Epidermal melanocyte (primary cell): Measurements from ENCODE around the gene LRP1B.
"Not testable (repeated sequence)": the region's sequence is repeated elsewhere in the genome, so short reads cannot be mapped to it uniquely, and the experiment has no call there.

Experiments used
- DNase-seq: peaks from one replicate; pipeline ENCODE4 v3.0.0; 2011; ENCODE audit warnings: low spot score; ENCODE audit not compliant: insufficient read length

LRP1B gene

DNA sequence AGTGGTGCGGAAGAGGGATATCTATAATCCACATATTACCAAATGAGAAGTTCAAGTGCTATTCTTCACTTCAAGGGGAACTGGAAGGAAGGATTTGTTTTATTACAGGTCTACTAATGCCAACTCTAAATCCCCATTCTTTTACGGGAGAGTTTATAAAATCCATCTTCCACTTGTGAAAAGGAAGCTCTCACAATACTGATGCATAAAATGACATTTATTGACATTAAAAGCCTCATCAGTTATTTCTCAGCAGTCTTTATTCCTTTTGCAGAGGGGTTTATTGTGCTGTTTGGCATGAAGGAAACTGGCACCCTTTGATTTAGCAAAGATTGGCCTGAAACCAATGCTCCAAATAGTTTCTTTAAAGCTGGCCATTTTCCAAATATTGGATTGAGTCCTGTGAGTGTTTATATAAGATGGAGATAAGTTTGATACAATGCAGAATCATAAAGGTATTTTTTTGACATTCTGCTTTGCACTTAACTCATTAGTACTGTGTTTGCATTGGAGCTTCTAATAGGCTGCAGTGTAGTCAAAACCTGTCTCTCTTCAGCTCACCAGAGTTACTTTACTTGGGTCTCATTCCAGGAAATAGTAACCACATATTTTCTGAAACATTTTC is 26.6 kb downstream of the LRP1B start:
- DNase-seq, result no peak

- no peak for DNase-seq
Observed at GRCh38 chr2:142100970-142101369, 29.8 kb downstream of the LRP1B start.

GRCh38 chr2:142100139-142100873 is 30.5 kb downstream of the LRP1B start:
- no peak for DNase-seq

- no peak for DNase-seq
Observed at GRCh38 chr2:142097711-142098110, 33.1 kb downstream of the LRP1B start.

GRCh38 chr2:142095647-142096046 is 35.2 kb downstream of the LRP1B start:
- no peak for DNase-seq

GRCh38 chr2:142094233-142094632 is 36.6 kb downstream of the LRP1B start:
- no peak for DNase-seq

DNA sequence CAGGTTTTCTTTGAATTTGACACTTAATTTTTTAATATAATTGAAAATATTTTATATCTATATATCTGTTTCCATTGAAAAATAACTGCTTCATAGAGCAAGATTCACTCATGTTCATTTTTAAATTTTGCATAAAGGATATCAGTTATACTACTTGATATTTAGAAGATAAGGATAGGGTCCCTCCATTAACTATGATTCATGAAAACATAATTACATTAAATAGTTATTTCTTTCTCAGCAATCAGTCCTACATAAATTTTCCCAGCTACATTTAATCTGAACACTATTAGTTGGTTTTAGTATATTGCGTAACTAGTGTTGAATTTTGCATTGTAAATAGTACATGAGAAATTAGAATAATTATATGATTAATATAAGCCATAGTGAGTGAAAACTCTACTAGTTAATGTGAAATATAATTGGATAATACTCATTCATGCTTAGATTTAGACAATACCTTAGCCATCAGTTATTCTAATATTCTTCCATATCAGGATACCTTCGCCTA is 42.7 kb downstream of the LRP1B start:
- no peak for DNase-seq

- DNase-seq, result not testable (repeated sequence)
Observed at GRCh38 chr2:142087585-142087984, 43.2 kb downstream of the LRP1B start.

GRCh38 chr2:142082368-142082767 is 48.4 kb downstream of the LRP1B start:
- DNase-seq, result no peak

- DNase-seq, result no peak
Observed at GRCh38 chr2:142076317-142076716, 54.5 kb downstream of the LRP1B start.

- DNase-seq, result no peak
Observed at GRCh38 chr2:142075826-142076225, 55.0 kb downstream of the LRP1B start.

GRCh38 chr2:142069251-142069888 is 61.4 kb downstream of the LRP1B start:
- no peak for DNase-seq

- no peak for DNase-seq
Observed at GRCh38 chr2:142065700-142066099, 65.1 kb downstream of the LRP1B start.

DNA sequence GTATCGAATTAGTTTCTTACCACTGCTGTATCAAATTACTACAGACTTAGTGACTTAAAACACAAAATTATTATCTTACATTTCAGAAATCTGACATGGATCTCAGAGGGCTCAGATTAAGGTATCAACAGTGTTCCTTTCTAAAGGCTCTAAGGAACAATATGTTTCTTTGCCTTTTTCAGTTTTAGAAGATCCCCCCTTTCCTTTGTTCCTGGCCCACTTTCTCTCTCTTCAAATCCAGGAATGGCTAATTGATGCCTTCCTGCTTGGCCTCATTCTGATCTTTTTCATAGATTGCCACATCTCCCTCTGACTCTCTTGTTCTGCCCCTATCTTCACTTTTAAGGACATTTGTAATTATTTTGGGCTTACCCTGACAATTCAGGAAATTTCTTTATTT is 65.7 kb downstream of the LRP1B start:
- DNase-seq, result no peak

DNA sequence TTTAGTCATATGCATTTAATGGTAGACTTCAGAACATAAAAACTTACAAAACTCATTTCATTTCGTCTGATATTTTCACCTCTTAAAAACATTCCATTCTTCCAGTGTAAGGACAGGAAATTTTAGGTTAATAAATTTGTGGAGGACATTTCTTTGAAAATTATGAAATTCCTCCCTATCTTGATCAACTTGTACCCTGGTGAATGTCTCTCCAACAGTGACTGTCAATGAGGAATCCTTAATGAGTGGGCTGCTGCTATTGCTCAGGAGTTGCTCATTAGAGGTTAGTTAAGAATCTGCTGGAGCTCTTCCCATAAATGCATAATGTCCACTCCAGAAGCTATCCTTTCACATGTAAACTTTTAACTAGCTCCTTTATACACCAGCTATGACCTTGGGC is 69.1 kb downstream of the LRP1B start:
- DNase-seq, result no peak

DNA sequence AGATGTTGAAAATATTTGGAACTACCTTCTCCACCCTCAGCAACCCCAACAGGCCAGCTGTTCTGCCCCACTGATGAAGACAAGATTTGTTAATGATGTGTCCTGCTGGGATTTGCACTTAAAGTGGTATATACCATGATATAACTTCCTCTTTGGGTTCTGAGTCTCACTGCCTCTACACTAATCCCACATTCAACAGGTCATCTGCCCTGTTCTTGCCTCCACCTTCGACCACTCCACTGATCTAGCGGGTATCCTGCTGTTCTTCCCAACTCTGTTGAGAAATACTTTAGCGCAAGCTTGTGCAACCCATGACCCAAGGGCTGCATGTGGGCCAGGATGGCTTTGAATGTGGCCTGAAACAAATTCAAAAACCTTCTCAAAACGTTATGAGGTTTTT is 72.7 kb downstream of the LRP1B start:
- DNase-seq, result no peak

DNA sequence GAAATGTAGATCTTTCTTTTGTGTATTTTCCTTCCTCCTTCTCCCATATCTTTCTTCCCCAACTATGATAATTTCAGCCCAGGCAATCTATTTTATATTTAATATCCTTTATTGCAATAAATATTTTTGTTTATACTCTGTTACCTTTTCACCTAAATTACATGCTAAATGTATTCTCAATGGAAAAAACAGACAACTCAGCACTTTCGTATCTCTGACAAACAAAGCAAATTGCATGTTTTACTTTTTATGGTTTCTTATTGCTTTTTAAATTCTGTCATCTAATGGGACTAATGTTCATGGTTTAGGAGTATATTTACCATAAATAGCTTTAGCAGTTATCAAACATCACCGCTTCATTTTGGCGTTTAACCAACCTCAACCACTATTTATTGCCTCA is 74.0 kb downstream of the LRP1B start:
- no peak for DNase-seq

- DNase-seq, result no peak
Observed at GRCh38 chr2:142052220-142052863, 78.5 kb downstream of the LRP1B start.

DNA sequence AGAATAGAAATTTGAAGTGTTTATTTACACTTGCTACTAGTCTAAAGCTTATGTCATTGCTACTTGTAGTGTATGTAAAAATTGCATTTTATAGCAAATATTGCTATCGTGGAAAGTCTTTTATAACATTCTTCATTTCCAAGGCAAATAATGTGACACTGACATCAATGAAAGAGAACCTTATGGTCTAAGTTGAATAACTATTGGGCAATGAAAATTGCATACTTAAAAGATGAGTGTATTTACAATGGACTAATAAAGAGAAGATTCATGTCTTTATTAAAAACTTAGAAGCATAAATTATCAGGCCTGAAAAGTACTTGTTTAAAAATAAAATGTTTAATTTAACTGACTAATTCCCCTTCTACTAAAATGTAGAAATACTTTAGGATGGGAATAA is 82.2 kb downstream of the LRP1B start:
- no peak for DNase-seq

- no peak for DNase-seq
Observed at GRCh38 chr2:142045641-142046040, 85.2 kb downstream of the LRP1B start.

- no peak for DNase-seq
Observed at GRCh38 chr2:142044197-142044596, 86.6 kb downstream of the LRP1B start.
